Small intestine (tissue), 16 donors: ENCODE results near the gene EPB42. TPM values are rescaled to one million over a fixed set of nuclear protein-coding genes. Genes with fewer than 3 reads are reported as not detected.

Source experiments
- DNase-seq, 2 donors: peaks; one replicate each; pipeline versions ENCODE4 v3.0.0 to v3.0.0-alpha.2; 2013
- FAIRE-seq: peaks from 2 replicates; lab custom pipeline; 2012; peaks lifted over from hg19 to GRCh38; lab: Jason Lieb, UNC
- H3K27ac ChIP-seq, 3 donors: one replicate each; pipeline ENCODE4 v1.5.1; 2013; ENCODE audit warnings: low read length in 2 of 3, mild to moderate bottlenecking in 2 of 3, control low read depth in 1 of 3, inconsistent platforms in 1 of 3, low read depth in 1 of 3, moderate library complexity in 1 of 3
- H3K27me3 ChIP-seq, 3 donors: one replicate each; pipeline ENCODE4 v1.6.1; 2013; ENCODE audit warnings: low read length in 3 of 3, inconsistent platforms in 1 of 3; ENCODE audit not compliant: control insufficient read depth in 3 of 3, insufficient read depth in 3 of 3
- H3K36me3 ChIP-seq, 3 donors: one replicate each; pipeline ENCODE4 v1.6.1; 2013; ENCODE audit warnings: low read length in 3 of 3, inconsistent platforms in 1 of 3, low read depth in 1 of 3, mild to moderate bottlenecking in 1 of 3, moderate library complexity in 1 of 3; ENCODE audit not compliant: control insufficient read depth in 3 of 3, insufficient read depth in 2 of 3
- H3K4me1 ChIP-seq, 3 donors: one replicate each; pipeline ENCODE4 v1.6.1; 2013; ENCODE audit warnings: low read length in 2 of 3, inconsistent platforms in 1 of 3, low read depth in 1 of 3, mild to moderate bottlenecking in 1 of 3, moderate library complexity in 1 of 3; ENCODE audit not compliant: control insufficient read depth in 3 of 3, insufficient read depth in 2 of 3
- H3K4me3 ChIP-seq, 3 donors: one replicate each; pipeline ENCODE4 v1.5.1; 2013; ENCODE audit warnings: low read length in 3 of 3, control low read depth in 1 of 3, inconsistent platforms in 1 of 3, low read depth in 1 of 3, mild to moderate bottlenecking in 1 of 3, moderate library complexity in 1 of 3
- H3K9me3 ChIP-seq, 2 donors: one replicate each; pipeline ENCODE4 v1.6.1; 2013; ENCODE audit warnings: low read depth in 1 of 2, low read length in 1 of 2; ENCODE audit not compliant: control insufficient read depth in 2 of 2, insufficient read depth in 1 of 2
- WGBS, 3 donors: extraction: QIAGEN DNeasy Blood & Tissue Kit; methylation state at CpG; one replicate each; pipeline ENCODE4 v1.1.7; 2013; 5-methylcytosine and 5-hydroxymethylcytosine counted together
- long read RNA-seq, 10 donors: transcript quantifications; one replicate each; lab custom pipeline, GENCODE V29; 2026
- polyA plus RNA-seq, 4 donors: library from polyadenylated mRNA; stranded (reverse) in 3 of 4; unstranded in 1 of 4; fragments of 200-250 nt in 3 of 4; fragments of 120-200 nt in 1 of 4; gene quantifications; one replicate each; pipeline versions ENCODE4 v1.2.1 to v1.2.3, GENCODE V29; 2013
- donor health status: healthy with polysubstance abuse.
- donor health status: control.
- donor health status: control.
- donor health status: Bipolar disorder and iron deficiency.
- donor health status: healthy.

Gene EPB42
- under 1 TPM in 1 of 4 donors, not detected in 3; 0.34 TPM for polyA plus RNA-seq
- long read RNA-seq, donor 1: 0 reads
- long read RNA-seq, donor 2: 0 reads
- long read RNA-seq, donor 3: 0 reads
- long read RNA-seq, donor 4: 0 reads
- long read RNA-seq, donor 5: 0 reads
- long read RNA-seq, donor 6: 0 reads
- long read RNA-seq, donor 7: 0 reads
- long read RNA-seq, donor 8: 0 reads
- long read RNA-seq, donor 9: 0 reads
- long read RNA-seq, donor 10: 0 reads

GRCh38 chr15:43220991-43221403 lies at the start of gene EPB42:
Gene EPB42 (minus strand): TSS chr15:43221018. CDS start chr15:43220825, 193 bp downstream.
- Histone ChIP-seq H3K27ac (no peak within 1 kb of the TSS), H3K9me3 (no peaks in the 10 kb centered on the region), H3K4me3 (no peak within 1 kb of the TSS), H3K36me3 (no peaks in the 10 kb centered on the region), H3K27me3 (peaks cover 0 to 3% (median 1%) of the 10 kb centered on the region in 3 donors), H3K4me1 (no peaks in the 10 kb centered on the region)
- FAIRE-seq: no peak
- WGBS, 3 donors: 32 to 64% (median 43%) methylated on average over 3 of the region's 3 CpGs
- no peak for DNase-seq

GRCh38 chr15:43270113-43270665 lies 49.4 kb upstream of the EPB42 start:
- peaks cover 0 to 20% (median 0%) of the 10 kb centered on the region in 3 donors for H3K27me3 ChIP-seq
- H3K36me3 ChIP-seq: no peaks in the 10 kb centered on the region
- H3K4me3 ChIP-seq: no peak overlapping the region
- 87 to 93% (median 88%) methylated on average over 5 of the region's 5 CpGs for WGBS, 3 donors
- no peaks in the 10 kb centered on the region for H3K4me1 ChIP-seq
- FAIRE-seq (no peak), DNase-seq (no peak)
- H3K9me3 ChIP-seq: peaks cover 0 to 3% of the 10 kb centered on the region in 2 donors
- H3K27ac ChIP-seq: no peak overlapping the region

GRCh38 chr15:43268111-43269105 lies 47.6 kb upstream of the EPB42 start:
- H3K4me1 ChIP-seq: no peaks in the 10 kb centered on the region
- no peak overlapping the region for H3K4me3 ChIP-seq
- no peak for FAIRE-seq
- no peak overlapping the region for H3K27ac ChIP-seq
- 57 to 80% (median 77%) methylated on average over 11 of the region's 11 CpGs for WGBS, 3 donors
- H3K36me3 ChIP-seq: no peaks in the 10 kb centered on the region
- peaks cover 0 to 3% of the 10 kb centered on the region in 2 donors for H3K9me3 ChIP-seq
- no peak for DNase-seq
- H3K27me3 ChIP-seq: peaks cover 0 to 22% (median 0%) of the 10 kb centered on the region in 3 donors

- Histone ChIP-seq H3K27ac (no peak overlapping the region), H3K27me3 (peaks cover 0 to 22% (median 0%) of the 10 kb centered on the region in 3 donors), H3K4me1 (no peaks in the 10 kb centered on the region), H3K36me3 (no peaks in the 10 kb centered on the region), H3K9me3 (no peaks in the 10 kb centered on the region), H3K4me3 (no peak overlapping the region)
- WGBS, 3 donors: 64 to 97% (median 97%) methylated on average over 2 of the region's 2 CpGs
- no peak for FAIRE-seq
- no peak for DNase-seq
Measured at GRCh38 chr15:43267439-43267838, 46.6 kb upstream of the EPB42 start.

- FAIRE-seq (no peak), DNase-seq (peak; percentile 28 to 72)
- 13 to 56% (median 38%) methylated on average over 8 of the region's 8 CpGs for WGBS, 3 donors
Measured at GRCh38 chr15:43266834-43267233, 46.0 kb upstream of the EPB42 start, which contains the start of gene TGM5. Gene TGM5 (minus strand): TSS chr15:43266928. CDS start chr15:43266849, 79 bp downstream.

GRCh38 chr15:43266386-43266785 lies 45.6 kb upstream of the EPB42 start:
- Histone ChIP-seq H3K4me1 (no peaks in the 10 kb centered on the region), H3K4me3 (no peak overlapping the region), H3K36me3 (no peaks in the 10 kb centered on the region), H3K27me3 (peaks cover 0 to 22% (median 0%) of the 10 kb centered on the region in 3 donors), H3K27ac (no peak overlapping the region), H3K9me3 (no peaks in the 10 kb centered on the region)
- FAIRE-seq: no peak
- DNase-seq: no peak
- WGBS, 3 donors: 88 to 93% (median 92%) methylated on average over 2 of the region's 2 CpGs

More at GRCh38 chr15:43266834-43267233, 46.0 kb upstream of the EPB42 start, which contains the start of gene TGM5:
- H3K36me3 ChIP-seq: no peaks in the 10 kb centered on the region
- H3K4me3 ChIP-seq: no peak within 1 kb of the TSS
- no peak within 1 kb of the TSS for H3K27ac ChIP-seq
- no peaks in the 10 kb centered on the region for H3K9me3 ChIP-seq
- no peaks in the 10 kb centered on the region for H3K4me1 ChIP-seq
- peaks cover 0 to 22% (median 0%) of the 10 kb centered on the region in 3 donors for H3K27me3 ChIP-seq

GRCh38 chr15:43260011-43260615 lies 39.3 kb upstream of the EPB42 start:
- Histone ChIP-seq H3K27me3 (peaks cover 0 to 8% (median 0%) of the 10 kb centered on the region in 3 donors), H3K36me3 (no peaks in the 10 kb centered on the region), H3K4me3 (no peak overlapping the region), H3K9me3 (no peaks in the 10 kb centered on the region), H3K4me1 (no peaks in the 10 kb centered on the region), H3K27ac (no peak overlapping the region)
- FAIRE-seq (no peak), DNase-seq (no peak)
- WGBS, 3 donors: 88 to 89% (median 88%) methylated on average over 18 to 19 of the region's 19 CpGs

GRCh38 chr15:43258781-43259180 lies 38.0 kb upstream of the EPB42 start:
- Histone ChIP-seq H3K27ac (no peak overlapping the region), H3K27me3 (peaks cover 0 to 6% (median 0%) of the 10 kb centered on the region in 3 donors), H3K4me3 (no peak overlapping the region), H3K4me1 (no peaks in the 10 kb centered on the region), H3K36me3 (no peaks in the 10 kb centered on the region), H3K9me3 (no peaks in the 10 kb centered on the region)
- FAIRE-seq (no peak), DNase-seq (no peak)
- 78 to 90% (median 78%) methylated on average over 8 of the region's 8 CpGs for WGBS, 3 donors
